Amygdala (tissue), 56 donors: ENCODE measurements around the gene MGST3.
A peak's percentile ranks its signal among the peaks of the same experiment; 100 is the strongest.
"Not testable (repeated sequence)": the region's sequence is repeated elsewhere in the genome, so short reads cannot be mapped to it uniquely, and the experiment has no call there.

Experiments
- DNase-seq, 56 donors: peaks; one replicate each; lab custom pipeline; 2025; lab: John Stamatoyannopoulos, UW

The MGST3 gene

DNA sequence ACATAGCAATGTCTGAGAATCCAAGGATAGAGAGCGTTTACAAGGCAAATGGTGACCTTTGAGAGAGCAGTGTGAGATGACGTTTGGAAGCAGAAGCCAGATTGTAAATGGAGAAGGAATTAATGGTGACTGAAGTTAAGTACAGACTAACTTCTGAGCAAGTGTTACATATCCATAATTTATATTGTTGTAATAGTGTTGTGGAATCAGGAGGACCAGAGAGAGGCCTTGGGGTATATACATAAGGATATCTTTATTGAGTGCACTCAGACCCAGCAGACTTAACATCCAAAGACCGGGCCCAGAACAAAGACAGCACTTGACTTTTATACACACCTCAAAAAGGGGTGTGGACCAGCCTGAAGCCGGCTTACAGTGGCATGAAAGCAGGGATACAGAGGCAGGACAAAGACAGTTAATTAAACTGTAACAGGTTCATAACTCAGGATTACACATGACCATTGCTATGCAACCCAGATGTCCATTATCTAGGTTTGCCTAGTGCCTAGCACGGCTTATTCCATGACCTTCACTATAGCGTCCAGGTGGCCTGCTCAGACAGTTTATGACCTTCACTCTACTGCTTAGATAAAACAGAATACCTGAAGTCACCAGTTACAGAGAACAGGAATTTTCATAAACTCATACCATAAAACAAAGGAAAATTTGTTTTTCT lies 2.7 kb upstream of the MGST3 start:
- DNase-seq, result no peak

DNA sequence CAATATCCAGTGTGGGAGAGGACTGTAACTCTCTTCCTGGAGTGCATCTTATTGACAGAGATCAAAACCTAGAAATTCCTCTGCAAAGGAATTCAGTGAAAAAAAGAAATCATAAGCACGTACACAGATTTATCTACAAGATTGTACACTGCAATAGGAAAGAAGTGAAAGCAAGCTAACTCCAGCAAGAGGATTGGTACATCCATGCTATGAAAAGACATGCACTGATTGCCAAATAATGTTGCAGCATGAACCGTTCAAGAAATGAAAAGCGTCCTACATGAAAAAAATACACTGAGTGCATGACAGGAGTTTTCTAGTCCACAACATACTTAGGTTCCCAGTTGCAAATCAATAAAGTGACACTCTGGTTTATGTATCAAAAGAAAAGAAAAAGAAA lies 1.9 kb upstream of the MGST3 start:
- no peak for DNase-seq

DNA sequence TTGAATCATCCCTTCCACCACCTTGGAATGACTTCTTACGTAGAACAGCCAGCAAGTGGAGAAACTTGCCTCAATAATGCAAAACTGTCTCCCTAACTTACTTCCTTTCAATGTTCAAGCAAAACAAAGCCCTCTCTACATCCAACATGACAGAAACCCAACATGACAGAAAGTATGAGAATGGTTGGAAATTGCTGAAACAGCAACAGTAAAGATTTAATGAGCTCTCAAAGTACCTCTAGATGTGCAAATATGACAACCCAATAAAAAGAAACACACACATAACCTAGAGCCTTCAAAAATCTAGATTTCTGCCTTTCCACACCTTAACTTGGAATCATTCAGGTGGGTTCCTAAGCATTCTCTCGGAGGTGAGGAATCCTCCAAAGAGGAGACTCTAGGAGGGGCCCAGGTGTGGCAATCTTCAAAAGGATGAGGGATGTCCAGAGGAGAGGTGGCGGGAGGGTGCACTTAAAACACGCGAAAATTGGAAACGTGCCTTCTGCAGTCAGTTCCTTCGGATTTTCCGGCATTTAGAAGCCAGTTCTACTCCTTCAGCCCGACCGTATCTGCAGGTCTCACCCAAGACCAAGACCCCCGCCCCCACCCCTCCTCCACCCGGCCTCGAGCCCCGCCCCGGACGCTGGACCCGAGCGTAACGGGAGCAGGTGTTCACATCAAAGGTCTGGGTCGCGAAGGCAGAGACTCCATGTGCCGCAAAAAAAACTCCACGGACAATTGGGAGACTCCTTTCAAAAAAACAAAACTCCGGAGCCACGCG lies 996 bp upstream of the MGST3 start:
- DNase-seq, result no peak

GRCh38 chr1:165631342-165632151 lies 513 bp downstream of the MGST3 start:
- peak in 38 of 56 donors; percentile 9 to 72 (median 50) for DNase-seq

DNA sequence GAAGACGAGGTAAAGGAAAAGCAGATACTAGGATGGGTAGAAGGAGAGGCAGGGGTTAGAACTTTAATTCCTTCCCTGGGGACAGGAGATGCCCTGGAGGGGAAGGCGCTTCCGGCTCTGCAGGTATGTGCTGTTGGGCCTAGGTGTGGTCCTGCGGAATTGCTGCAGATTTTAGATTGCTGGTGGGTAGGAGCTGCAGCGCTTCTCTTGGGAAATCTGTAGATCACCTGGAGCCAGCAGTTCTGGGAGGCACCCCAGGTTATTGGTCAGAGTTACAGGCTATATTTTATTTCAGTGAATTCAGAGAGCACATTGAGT lies 1.1 kb downstream of the MGST3 start:
- no peak for DNase-seq

GRCh38 chr1:165632491-165632890 lies 1.5 kb downstream of the MGST3 start:
- no peak for DNase-seq

- DNase-seq, result no peak
Observed at GRCh38 chr1:165633614-165634013, 2.6 kb downstream of the MGST3 start.

DNA sequence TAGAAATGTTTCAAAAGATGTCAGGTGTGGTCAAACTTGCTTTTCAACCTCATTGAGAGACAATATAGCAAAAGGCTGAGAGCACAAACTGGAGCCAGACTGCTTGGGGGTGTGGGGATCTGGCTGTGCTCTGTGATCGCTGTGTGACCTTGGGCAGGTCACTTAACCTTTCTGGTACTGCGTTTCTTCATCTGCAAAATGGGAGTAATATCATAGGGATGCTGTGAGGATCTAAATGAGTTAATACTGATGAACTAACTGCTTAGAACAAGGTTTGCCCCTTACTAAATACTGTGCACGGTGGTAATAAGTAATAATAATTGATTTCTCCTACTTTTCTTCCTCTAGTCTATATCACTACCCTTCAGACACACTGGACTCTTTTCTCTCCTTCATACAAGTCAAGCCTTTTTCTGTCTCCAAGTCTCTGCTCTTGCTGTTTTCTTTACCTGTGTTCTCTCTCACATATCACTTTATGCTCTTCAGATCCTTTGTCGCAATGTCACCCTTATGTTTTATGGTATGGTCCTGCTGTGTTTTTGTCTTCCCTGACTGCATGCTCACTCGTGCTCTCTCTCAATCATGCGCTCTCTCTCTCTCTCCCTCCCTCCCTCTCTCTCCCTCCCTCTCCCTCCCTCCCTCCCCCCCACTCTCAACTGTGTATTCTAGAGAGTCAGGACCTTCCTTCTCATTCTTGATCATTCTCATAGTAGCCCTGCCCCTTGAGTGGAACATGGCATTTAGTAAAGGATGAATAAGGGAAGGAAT lies 3.3 kb downstream of the MGST3 start:
- no peak for DNase-seq

DNA sequence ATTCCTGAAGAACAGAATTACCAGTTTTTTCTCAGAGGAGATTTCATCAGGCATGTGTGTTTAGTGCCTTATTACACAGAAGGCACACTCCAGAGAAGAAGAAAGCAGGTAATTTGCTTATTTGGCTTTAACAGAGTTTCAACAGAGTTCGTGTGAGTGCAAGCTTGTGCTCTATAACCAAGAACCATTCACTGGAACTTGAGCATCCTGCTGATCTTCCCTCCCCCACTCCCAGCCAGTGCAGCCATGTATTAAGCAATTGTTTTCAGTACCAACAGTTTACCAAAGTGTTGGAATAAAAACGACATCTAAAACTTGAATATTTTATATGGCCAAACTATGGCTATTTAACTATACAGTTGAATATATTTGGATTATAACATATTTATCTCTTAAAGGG lies 4.3 kb downstream of the MGST3 start:
- peak in 5 of 56 donors; percentile 15 to 23 (median 16) for DNase-seq

DNA sequence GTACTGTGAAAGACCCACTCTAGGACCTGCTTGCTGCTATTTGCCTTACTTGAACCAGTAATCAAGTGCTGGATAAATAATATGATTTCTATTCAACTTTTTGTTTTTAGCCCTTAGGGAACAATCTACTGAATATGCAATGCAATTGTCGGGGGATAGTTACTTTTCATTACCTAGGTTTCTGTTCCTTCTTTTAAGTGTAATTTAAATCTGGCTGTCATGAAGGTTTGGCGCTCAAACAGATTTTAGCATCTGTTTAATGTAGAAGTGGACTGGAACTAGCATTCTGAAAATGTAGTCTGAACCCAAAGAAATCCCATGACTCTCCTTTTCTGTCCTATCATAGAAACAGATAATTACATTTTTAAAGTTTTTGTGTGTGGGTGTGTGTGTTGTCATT lies 4.8 kb downstream of the MGST3 start:
- no peak for DNase-seq

- peak in 1 of 56 donors; percentile 17 for DNase-seq
Observed at GRCh38 chr1:165637427-165637826, 6.4 kb downstream of the MGST3 start.

- DNase-seq, result not testable (repeated sequence)
Observed at GRCh38 chr1:165638211-165638610, 7.2 kb downstream of the MGST3 start.

DNA sequence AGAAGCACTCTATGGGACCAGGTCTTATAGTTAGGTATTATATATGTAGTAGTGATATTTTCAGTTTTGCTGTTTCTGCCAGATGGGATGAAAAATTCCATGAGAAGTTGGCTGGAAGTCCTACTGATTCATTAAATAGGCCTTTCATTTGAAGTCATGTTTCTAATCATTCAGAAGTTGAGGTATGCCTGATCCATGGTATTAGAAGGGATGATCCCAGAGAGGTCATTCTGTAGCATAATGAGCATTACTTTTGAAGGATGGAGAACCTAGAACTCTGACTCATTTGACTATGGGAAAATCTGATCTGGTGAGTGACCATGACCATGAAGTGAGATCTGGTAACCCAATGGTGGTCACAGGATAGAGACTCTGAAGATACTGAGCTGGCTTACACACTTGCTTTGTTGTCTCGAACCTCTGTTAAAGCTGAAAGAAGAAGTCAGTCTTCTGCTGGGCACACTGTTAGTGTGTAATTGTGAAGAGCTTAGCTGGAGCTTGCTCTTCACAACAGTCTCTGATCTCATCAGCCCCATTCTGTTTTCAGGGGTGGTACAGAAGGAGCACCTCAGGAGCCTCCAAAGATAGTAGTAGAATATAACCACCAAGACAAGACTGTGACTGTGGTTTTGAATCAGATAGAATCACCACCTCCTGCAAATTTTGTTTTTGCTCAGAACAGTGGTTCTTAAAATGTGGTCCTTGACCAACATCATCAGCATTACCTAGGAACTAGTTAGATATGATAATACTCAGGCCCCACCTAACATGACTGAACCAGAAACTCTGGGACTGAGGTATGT lies 9.0 kb downstream of the MGST3 start:
- DNase-seq, result no peak

DNA sequence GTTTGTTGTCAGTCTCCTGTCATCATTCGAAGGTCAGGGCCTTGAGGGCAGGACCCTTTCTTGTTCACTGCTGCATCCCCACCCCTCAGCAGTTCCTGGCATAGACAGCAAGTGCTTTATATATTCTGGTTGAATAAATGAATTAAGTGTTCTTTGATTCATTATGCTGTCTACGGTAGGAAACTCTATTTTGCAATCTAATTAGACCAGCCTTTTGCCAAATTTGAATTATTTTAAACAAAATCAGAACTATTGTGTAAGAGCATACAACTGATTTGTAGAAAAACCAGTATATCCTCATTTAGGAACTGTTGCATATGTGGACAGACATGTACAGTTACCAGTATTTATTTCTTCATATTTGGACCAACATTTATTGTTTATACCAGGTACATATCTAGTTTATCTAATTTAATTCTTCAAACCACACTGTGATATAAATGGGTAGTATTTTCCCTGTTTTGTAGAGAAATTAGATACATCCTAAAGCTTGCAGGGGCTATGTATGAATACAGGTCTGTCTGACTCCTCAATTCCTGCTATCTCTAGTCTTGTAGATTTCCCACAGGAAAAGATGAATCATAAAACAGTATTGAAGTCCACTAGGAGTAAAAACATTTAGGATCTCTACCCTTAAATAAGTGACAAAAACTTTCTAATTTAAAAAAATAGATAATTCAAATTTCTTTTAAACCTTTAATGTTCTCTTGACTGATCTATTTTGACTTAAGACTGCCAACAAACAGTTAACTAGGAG lies 10.4 kb downstream of the MGST3 start:
- no peak for DNase-seq

GRCh38 chr1:165644064-165644735 lies 13.2 kb downstream of the MGST3 start:
- DNase-seq, result no peak

- no peak for DNase-seq
Observed at GRCh38 chr1:165645654-165646366, 14.8 kb downstream of the MGST3 start.

GRCh38 chr1:165647517-165647916 lies 16.5 kb downstream of the MGST3 start:
- DNase-seq, result no peak

- DNase-seq, result no peak
Observed at GRCh38 chr1:165647970-165648369, 16.9 kb downstream of the MGST3 start.
